ENCODE results near the gene ILDR1.

- TF ChIP-seq, protein P1, sequence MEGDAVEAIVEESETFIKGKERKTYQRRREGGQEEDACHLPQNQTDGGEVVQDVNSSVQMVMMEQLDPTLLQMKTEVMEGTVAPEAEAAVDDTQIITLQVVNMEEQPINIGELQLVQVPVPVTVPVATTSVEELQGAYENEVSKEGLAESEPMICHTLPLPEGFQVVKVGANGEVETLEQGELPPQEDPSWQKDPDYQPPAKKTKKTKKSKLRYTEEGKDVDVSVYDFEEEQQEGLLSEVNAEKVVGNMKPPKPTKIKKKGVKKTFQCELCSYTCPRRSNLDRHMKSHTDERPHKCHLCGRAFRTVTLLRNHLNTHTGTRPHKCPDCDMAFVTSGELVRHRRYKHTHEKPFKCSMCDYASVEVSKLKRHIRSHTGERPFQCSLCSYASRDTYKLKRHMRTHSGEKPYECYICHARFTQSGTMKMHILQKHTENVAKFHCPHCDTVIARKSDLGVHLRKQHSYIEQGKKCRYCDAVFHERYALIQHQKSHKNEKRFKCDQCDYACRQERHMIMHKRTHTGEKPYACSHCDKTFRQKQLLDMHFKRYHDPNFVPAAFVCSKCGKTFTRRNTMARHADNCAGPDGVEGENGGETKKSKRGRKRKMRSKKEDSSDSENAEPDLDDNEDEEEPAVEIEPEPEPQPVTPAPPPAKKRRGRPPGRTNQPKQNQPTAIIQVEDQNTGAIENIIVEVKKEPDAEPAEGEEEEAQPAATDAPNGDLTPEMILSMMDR (IDR thresholded peaks at IDR 0.05): no peak
- no peak for TF ChIP-seq POLR2A (IDR thresholded peaks at IDR 0.05)
These were observed 59.6 kb downstream of the ILDR1 start for GRCh38 chr3:121962443-121962842.
